ENCODE results near the gene BCAS3.
"Not testable (repeated sequence)": the region's sequence is repeated elsewhere in the genome, so short reads cannot be mapped to it uniquely, and the experiment has no call there.

The BCAS3 gene

DNA sequence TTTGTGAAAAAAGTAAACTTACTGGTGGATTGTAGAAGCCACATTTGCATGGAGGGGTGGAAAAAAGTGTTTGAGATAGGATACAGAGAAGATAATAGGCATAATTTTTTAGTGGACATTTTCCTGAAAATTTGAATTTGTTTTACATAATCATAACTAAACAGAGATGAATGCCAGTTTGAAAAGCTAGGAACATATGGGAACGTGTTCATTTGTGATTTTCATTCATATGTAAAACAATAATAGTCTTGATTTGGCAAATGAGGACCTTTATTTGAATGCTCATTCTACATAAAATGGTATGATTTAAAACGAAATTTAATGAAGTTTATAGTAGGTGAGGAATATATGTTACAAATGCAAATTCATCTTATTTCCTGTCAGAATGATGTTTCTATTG lies 263.9 kb downstream of the BCAS3 start:
- no peak for FAIRE-seq

DNA sequence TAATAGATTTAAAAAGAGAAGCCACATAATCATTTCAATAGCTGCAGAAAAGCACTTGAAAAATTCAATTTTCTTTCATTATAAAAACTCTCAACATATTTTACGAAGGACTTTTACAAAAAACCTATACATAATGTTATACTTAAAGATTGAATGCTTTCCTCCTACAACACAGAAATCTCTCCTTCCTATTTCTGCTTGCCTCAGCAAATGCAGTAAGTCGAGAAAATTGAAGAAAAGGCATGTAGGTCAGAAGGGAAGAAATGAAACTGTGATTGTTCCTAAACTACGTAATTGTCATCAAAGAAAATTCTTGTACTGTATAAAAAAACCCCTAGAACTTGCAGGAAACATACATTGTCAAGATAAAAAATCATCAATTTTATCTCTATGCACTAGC lies 267.1 kb downstream of the BCAS3 start:
- no peak for FAIRE-seq

DNA sequence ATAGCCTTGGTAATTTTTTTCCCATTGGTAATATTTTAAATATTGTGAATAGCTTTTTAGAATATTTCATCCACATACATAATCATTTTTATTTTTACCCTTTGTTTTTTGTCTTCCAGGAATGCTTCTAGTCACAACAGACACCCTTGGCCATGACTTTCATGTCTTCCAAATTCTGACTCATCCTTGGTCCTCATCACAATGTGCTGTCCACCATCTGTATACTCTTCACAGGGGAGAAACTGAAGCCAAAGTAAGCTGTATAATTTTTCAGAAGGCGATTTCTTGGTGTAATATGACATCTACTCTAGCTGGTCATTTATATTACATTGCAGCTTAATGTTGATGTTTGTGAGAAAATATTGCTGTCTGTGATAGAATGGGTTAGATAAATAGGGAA lies 269.4 kb downstream of the BCAS3 start:
- no peak for FAIRE-seq

DNA sequence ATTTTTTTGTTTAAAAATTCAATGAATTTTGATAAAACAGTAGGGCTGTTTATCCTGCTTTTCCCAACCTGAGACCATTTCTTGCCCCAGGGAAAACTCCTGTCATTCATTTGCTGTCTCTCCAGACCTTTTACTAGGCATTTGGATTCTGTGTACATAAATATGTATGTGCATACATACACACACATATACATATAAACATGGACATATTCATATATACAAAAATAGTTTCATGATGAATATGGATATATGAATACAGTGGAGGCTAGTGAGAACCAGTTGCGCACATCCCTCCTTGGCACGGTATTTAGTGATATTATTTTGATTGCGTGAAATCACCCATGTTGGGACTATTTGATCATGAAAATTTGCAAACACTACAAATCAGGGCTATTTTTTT lies 269.9 kb downstream of the BCAS3 start:
- FAIRE-seq, result no peak

DNA sequence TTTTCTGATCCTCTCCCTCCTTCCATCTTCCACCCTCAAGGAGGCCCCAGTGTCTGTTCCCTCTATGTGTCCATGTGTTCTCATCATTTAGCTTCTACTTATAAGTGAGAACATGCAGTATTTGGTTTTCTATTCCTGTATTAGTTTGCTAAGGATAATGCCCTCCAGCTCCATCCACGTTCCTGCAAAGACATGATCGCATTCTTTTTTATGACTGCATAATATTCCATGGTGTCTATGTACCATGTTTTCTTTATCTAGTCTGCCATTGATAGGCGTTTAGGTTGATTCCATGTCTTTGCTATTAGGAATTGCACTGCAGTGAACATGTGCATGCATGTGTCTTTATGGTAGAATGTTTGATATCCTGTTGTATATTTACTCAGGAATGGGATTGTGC lies 275.1 kb downstream of the BCAS3 start:
- no peak for FAIRE-seq

DNA sequence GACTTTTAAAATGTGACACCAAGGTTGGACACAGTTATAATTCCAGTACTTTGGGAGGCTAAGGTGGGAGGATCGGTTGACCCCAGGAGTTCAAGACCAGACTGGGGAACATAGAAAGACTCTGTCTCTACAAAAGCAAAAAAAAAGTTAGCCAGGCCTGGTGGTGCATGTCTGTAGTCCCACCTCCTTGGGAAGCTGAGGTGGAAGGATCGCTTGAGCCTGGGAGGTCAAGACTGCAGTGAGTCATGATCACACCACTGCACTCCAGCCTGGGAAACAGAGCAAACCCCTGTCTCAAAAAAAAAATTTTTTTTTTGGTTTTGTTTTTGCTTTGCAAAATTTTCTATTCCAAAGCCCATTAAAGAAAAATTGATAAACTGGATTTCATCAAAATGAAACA lies 281.4 kb downstream of the BCAS3 start:
- FAIRE-seq, result no peak

DNA sequence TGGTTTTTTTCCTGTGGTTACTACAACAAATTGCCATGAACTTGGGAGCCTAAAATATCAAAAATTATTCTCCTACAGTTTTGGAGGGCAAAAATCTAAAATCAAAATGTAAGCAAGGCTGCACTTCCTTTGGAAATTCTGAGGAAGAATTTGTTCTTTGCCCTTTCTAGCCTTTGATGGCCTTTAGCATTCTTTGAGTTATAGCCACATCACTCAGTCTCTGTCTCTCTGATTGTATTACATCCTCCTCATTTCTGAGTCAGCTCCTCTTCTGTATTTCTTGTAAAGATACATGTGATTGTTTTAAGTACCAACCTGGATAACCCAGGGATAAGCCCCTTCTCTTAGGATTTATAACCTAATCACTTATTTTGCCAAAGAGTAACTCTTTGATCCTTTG lies 282.0 kb downstream of the BCAS3 start:
- no peak for FAIRE-seq

DNA sequence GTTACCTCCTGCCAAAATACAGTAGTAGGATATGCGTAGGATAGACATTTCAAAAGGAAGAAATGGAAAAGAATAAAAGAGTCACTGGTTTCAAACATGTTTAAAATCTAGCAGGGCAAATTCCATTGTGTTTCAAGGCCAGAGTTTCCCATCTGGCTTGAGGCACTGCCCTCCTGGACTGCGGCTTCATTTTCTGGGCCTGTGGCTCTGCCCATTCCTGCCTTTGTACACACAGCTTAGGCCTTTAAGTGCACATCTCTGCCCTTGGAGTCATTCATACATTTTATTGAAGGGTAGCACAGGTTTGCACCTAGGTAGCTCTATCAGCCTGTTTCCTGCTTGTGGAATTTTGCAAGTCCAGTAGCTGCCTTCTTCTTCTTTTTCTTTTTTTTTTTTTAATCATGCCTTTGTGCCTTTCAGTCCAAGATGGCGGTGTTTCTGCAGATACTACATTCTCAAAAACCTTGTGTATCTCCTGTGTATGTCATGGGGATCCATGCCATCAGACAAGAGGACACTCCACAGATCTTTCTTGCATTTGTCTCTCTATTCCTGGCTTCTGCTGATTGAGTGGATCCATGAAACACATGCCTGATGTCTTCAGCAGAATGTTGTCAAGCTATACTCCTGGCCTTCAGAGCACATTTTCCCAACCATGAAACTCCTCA lies 282.9 kb downstream of the BCAS3 start:
- FAIRE-seq, result no peak

DNA sequence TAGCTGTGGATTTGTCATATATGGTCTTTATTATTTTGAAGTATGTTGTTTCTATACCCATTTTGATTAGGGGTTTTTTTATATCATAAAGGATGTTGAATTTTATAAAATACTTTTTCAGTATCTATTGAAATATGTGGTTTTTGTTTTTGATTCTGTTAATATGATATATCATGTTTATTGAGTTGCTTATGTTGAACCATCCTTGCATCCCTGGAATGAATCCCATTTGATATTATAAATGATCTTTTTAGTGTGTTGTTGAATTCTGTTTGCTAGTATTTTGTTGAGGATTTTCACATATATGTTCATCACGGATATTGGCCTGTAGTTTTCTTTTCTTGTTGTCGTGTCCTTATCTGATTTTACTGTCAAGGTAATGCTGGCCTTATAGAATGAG lies 286.5 kb downstream of the BCAS3 start:
- no peak for FAIRE-seq

DNA sequence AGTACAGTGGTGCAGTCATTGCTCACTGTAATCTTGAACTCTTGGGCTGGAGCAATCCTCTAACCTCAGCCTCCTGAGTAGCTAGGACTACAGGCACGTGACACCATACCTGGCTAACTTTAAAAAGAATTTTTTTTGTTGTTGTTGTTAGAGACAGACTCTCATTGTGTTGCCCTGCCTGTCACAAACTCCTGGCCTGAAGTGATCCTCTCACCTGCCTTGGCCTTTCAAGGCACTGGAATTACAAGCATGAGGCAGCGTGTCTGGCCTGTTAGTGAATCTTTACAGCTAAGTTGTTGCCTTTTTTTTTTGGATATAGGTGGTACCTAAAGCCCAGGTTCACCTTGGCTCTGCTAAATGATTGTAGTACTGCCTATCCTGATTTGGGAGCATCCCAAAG lies 290.6 kb downstream of the BCAS3 start:
- no peak for FAIRE-seq

DNA sequence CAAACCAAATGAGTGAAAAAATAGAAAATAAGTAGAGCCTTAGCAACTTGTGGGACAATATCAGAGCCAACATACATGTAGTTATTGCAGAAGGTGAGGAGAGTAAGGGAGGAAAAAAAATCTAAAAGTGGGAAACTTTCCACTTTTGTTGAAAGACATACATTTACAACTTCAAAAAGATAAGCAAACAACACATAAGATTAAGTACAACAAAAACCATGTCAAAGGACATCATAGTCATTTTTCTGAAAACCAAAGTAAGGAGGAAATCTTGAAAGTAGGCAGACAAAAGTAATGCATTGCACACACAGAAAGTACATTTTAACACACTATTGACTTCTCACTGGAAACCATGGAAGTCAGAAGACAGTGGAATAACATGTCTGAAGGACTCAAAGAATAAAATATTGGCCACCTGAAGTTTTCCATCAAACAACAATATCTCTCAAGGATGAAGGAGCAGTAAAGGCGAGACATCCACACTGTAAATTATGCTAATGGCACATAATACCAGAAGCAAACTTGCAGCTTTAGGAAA lies 291.9 kb downstream of the BCAS3 start:
- FAIRE-seq, result no peak

DNA sequence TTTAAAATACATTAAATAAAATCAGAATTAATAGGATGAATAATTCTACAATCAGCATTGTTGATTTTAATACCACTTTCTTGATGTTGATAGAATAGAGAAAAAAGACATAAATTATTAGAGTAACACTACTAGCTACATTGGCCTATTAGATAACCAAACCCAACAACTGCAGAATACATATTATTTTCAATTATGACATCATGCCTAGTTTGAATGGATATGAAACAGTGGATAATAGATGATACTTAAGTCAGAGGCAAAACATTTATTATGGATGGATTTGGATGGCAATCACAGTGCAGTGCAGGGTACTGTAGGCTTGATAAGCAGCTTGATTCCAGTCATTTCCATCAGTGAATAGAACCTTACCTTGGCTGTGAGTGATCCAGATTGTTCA lies 293.1 kb downstream of the BCAS3 start:
- FAIRE-seq, result no peak

DNA sequence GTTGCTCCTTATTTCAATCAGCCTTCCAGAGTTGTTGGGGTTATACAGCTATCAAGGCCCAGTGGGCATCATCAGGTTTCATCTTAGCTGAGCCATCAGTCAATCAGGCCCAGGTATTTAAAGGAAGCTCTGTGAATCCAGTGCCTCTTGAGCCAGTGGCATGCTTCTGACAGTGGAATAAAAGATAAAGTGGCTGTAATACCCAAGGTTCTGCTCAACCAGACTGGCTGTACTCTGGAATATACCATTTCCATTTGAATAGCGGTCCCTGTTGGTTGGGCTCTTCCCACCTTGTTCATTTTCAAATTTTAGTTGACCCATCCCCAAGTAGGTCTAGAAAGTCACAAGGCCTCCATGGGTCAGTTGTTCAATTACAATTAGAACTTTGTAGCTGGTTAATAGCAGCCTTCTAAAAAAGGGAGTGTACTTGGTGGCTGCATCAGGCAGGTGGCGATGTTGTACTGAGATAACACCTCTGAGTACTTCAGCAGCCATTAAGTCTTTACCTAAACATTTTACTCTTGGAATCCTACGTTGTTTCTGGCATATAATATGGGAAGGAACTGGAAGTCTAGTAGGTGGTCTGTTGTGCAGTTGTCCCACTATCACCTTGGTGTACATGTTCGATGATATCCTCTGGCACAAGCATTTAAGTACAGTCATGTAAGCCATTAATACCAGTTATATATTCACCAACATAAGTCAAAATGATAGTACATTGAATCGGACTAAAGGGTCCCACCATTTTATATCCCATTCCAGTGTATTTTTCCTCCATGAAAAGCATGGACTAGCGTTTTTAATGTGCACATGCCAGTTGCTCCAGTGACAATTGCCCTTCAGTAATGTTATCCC lies 294.1 kb downstream of the BCAS3 start:
- no peak for FAIRE-seq

DNA sequence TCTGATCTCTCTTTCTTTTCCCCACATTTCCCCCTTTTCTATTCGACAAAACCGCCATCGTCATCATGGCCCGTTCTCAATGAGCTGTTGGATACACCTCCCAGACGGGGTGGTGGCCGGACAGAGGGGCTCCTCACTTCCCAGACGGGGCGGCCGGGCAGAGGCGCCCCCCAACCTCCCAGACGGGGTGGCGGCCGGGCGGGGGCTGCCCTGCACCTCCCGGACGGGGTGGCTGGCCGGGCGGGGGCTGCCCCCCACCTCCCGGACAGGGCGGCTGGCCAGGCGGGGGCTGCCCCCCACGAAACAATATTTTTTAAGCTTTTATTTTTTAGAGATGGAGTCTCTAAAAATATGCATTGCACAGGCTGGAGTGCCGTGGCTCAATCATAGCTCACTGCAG lies 299.2 kb downstream of the BCAS3 start:
- not testable (repeated sequence) for FAIRE-seq

DNA sequence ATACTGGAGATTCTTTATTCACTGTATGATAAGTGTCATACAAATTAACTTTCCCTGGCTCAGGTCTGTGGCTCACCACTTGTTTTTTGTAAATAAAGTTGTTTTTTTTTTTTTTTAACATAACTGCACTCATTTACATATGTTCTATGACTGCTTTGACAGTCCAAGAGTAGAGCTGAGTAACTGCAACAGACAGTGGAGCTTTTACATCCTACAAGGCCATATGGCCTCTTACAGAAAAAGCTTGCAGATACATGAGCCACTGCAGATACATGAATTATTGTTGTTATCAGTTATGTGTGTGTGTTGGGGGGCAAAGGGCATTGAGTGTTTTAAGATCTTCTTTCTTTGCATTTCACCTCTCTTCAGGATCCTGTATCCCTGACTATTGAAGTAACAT lies 311.7 kb downstream of the BCAS3 start:
- FAIRE-seq, result no peak

DNA sequence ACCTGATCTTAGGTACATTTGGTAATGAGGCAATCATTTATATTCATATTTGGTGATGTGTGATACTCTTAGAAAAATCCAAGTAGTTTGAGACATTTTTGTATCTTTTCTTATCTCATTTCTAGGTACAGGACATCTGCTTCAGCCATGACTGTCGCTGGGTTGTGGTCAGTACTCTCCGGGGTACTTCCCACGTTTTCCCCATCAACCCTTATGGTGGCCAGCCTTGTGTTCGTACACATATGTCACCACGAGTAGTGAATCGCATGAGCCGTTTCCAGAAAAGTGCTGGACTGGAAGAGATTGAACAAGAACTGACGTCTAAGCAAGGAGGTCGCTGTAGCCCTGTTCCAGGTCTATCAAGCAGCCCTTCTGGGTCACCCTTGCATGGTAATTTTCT lies 312.2 kb downstream of the BCAS3 start:
- no peak for FAIRE-seq

DNA sequence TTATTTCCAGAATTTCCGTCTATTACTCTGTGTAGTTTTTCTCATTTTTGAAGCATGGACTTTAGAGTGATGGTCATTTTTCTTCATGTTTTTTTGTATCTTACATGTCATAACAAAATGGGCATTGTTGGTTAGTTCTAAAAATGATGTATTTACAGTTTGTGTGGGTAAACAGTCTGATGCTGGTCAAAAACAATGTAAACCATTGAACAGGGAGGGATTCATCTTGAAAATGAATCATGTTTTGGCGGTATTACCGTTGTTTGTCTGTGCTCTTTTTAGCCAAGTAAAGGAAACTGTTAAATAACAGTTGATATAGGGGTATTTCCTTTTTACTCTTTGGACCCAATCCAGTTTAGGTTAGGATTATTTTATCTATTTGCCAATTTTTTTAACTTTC lies 315.8 kb downstream of the BCAS3 start:
- FAIRE-seq, result no peak

DNA sequence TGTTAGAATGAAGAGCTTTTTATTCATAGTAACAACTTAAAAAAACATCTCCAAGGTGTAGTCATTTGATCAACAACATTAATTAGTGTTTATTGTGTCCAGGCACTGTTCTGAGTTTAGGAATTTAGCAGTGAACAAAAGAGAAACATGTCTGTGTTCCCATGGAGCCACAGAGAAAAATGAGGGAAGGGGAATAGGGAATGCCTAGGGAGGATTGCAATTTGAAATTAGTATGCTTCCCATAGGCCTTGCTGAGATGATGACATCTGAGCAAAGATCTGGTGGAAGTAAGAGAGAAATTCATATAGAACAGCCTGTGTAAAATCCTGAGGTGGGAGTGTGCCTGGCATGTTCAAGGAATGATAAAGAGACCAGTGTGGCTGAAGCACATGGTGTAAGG lies 318.0 kb downstream of the BCAS3 start:
- no peak for FAIRE-seq

DNA sequence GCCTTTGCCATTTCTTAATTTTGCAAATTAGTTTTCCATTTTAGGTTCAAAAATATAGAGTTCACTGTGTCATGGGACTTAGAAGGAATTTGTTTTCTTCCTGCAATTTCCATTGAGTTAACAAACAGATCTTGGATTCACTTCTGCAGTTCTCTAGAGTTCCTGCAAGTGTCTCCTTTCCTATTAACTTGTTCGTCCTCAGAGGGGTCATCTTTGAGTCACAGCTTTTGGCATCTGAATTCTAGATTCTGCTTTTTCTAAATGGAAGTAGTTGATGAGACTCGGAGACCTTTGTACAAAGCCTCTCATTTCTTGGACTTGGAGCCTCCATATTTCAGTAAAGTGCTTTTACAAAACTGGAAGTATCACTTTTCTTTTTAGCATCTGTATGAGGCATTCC lies 323.3 kb downstream of the BCAS3 start:
- FAIRE-seq, result no peak

DNA sequence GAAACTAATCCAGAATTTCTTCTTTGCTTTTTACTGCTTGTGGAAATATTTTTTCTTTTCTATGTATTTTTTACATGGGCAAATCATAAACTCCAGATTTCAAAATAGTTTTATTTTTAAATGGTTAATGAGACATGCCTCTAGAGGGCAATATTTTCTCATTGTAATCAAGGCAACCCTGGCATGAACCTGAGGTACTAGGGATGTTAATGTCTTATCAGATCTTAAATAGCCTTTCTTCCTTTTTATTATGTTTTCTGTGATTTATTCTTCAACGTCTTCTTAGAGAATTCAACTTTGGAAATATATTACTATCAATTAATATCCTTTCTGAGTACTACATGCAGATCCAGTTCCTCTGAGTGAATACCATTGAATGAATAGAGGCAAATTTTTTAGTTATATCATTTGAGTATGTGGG lies 324.7 kb downstream of the BCAS3 start:
- peak; percentile 99 for FAIRE-seq

DNA sequence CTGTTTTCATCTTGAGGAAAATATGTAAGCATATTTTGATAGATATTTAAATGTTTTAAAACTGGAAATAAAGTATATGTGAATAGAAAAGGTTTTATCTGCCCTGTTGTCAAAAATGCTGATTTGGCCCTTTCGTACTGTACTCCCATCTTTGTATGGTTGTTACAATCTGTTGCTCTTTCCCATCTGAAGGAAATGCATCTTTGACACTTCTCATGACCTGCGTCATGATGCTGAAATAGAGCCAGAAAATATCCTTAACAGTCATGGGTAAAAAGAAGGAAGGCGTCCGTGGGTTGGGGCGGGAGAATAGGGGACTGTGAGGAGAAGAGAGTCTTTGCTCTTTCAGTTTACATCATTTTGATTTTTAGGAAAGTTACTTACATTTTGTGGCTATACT lies 327.7 kb downstream of the BCAS3 start:
- no peak for FAIRE-seq

DNA sequence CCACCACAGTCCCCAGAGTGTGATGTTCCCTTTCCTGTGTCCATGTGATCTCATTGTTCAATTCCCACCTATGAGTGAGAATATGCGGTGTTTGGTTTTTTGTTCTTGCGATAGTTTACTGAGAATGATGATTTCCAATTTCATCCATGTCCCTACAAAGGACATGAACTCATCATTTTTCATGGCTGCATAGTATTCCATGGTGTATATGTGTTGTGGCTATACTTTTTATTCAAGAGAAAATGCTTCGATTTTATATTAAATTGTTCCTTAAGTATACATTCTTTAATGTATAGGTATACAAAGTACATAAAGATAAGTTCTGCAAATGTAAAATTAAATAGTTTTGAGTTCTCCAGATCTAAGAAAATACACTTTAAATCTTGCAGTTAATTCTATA lies 328.3 kb downstream of the BCAS3 start:
- not testable (repeated sequence) for FAIRE-seq

DNA sequence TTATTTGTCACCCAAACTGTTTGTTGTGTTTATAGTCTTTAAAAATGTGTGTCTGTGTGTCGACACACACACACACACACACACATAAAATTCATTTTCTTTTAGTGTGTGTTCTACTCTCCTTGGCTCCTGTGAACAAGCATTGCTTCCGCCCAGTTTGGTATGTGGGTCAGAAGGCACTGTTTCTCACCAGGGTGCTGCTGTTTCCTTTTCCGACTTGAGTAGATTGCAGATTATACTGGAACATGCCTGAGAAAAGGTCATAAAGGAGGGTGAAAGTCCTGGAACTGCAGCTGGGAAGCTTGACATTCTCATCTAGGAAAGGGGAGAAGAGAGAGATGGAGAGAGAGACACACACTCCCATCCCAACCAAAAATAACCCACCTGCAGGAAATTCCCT lies 330.3 kb downstream of the BCAS3 start:
- no peak for FAIRE-seq

DNA sequence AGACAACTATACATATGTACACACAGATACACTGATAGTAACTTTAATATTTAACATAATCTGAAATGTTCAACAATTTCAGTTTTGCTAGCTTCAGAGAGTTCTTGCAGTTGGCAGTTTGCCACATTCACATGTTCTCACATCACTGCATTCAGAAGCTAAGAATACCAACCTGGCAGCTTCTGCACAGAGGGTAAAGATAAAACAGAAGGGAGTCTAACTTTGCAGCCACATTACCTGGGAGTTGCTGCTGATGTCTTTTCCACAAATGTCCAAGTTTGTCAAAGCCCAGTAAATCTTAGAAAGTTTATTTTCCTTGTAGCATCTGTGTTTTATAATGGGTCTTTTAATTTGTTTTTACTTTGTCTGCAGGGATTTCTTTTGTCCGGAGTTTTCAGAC lies 332.0 kb downstream of the BCAS3 start:
- FAIRE-seq, result no peak

Measured in islet of Langerhans (tissue), 1 donor.